Left ventricle myocardium inferior (tissue), 1 donor: Measurements from ENCODE around the gene REPIN1. TPM values are rescaled to one million over a fixed set of nuclear protein-coding genes. Genes with fewer than 3 reads are reported as not detected.

Experiments used
- DNase-seq: peaks from one replicate; pipeline ENCODE4 v3.0.0-alpha.2; 2020
- H3K27ac ChIP-seq: fragments of 200-600 bp; replicated peaks from 2 replicates; pipeline ENCODE4 v1.8.0; 2021
- H3K27me3 ChIP-seq: fragments of 200-600 bp; 2 replicates; pipeline ENCODE4 v1.8.0; 2021; ENCODE audit warnings: low read depth
- H3K36me3 ChIP-seq: fragments of 200-600 bp; 2 replicates; pipeline ENCODE4 v1.8.0; 2021
- H3K4me1 ChIP-seq: fragments of 200-600 bp; 2 replicates; pipeline ENCODE4 v1.8.0; 2021
- H3K4me3 ChIP-seq: fragments of 200-600 bp; 2 replicates; pipeline ENCODE4 v1.8.0; 2021; ENCODE audit warnings: mild to moderate bottlenecking, moderate library complexity
- H3K9me3 ChIP-seq: fragments of 200-600 bp; replicated peaks from 2 replicates; pipeline ENCODE4 v1.8.0; 2021
- CTCF ChIP-seq: fragments of 200-600 bp; IDR thresholded peaks from 2 replicates; pipeline ENCODE4 v1.8.0; 2021; ENCODE audit warnings: antibody characterized with exemption, mild to moderate bottlenecking, borderline replicate concordance
- intact Hi-C: fragments of 100-400 bp; cut with micrococcal nuclease; formaldehyde crosslinking; loops from one replicate; pipeline ENCODE4 v1.11.0; 2022
- total RNA-seq: library from RNA; stranded (reverse); fragmentation: NEBNext Ultra II Directional; extraction: Animal tissue kit (Norgen Biotek cat#: 25700); gene quantifications from one replicate; pipeline ENCODE4 v1.2.1, GENCODE V29; 2021
- donor health status: DM: no; HTN: yes; CAD: no; lungs with severe emphysema.

REPIN1 gene
- total RNA-seq, 1 donor from 2014 or later: 110 TPM

GRCh38 chr7:150337659-150338081, 31.0 kb upstream of the REPIN1 start:
- no peak for TF ChIP-seq CTCF
- intact Hi-C loops: no loop called here
- no peaks in the 10 kb centered on the region for H3K9me3 ChIP-seq
- no peak overlapping the region for H3K27ac ChIP-seq
- no peak overlapping the region for H3K4me3 ChIP-seq
- H3K4me1 ChIP-seq: peaks cover 35% of the 10 kb centered on the region
- H3K36me3 ChIP-seq: no peaks in the 10 kb centered on the region
- peaks cover 32% of the 10 kb centered on the region for H3K27me3 ChIP-seq
- no peak for DNase-seq

- DNase-seq: no peak
- Histone ChIP-seq H3K27ac (no peak overlapping the region), H3K27me3 (peaks cover 38% of the 10 kb centered on the region), H3K36me3 (no peaks in the 10 kb centered on the region), H3K4me3 (no peak overlapping the region), H3K4me1 (peaks cover 35% of the 10 kb centered on the region), H3K9me3 (no peaks in the 10 kb centered on the region)
- TF ChIP-seq CTCF: no peak
- intact Hi-C loops: no loop called here
Observed at GRCh38 chr7:150338166-150338829, 30.3 kb upstream of the REPIN1 start.

GRCh38 chr7:150339409-150339809, 29.2 kb upstream of the REPIN1 start:
- H3K4me1 ChIP-seq: peaks cover 35% of the 10 kb centered on the region
- peaks cover 8% of the 10 kb centered on the region for H3K9me3 ChIP-seq
- no peak for DNase-seq
- no peaks in the 10 kb centered on the region for H3K36me3 ChIP-seq
- peak overlapping the region; percentile 67 for H3K4me3 ChIP-seq
- H3K27me3 ChIP-seq: peaks cover 50% of the 10 kb centered on the region
- intact Hi-C loops: no loop called here
- no peak overlapping the region for H3K27ac ChIP-seq
- no peak for TF ChIP-seq CTCF

- intact Hi-C loops: no loop called here
- peak; percentile 13 for TF ChIP-seq CTCF
- Histone ChIP-seq H3K4me3 (peak overlapping the region; percentile 67), H3K27me3 (peaks cover 52% of the 10 kb centered on the region), H3K4me1 (peaks cover 35% of the 10 kb centered on the region), H3K9me3 (peaks cover 15% of the 10 kb centered on the region), H3K27ac (peak overlapping the region; percentile 56), H3K36me3 (no peaks in the 10 kb centered on the region)
- DNase-seq: peak; percentile 60
Observed at GRCh38 chr7:150340024-150340749, 28.4 kb upstream of the REPIN1 start.

GRCh38 chr7:150340875-150341262, 27.8 kb upstream of the REPIN1 start:
- intact Hi-C loops: no loop called here
- Histone ChIP-seq H3K4me1 (peaks cover 31% of the 10 kb centered on the region), H3K27me3 (peaks cover 56% of the 10 kb centered on the region)

More at GRCh38 chr7:150340875-150341262, 27.8 kb upstream of the REPIN1 start:
- Histone ChIP-seq H3K36me3 (no peaks in the 10 kb centered on the region), H3K9me3 (peaks cover 15% of the 10 kb centered on the region), H3K4me3 (peak overlapping the region; percentile 67), H3K27ac (peak overlapping the region; percentile 56)
- no peak for TF ChIP-seq CTCF
- no peak for DNase-seq
